Endothelial cell (in vitro differentiated cells): ENCODE results near the gene STK40. TPM values are rescaled to one million over a fixed set of nuclear protein-coding genes. Genes with fewer than 3 reads are reported as not detected.
A peak's percentile ranks its signal among the peaks of the same experiment; 100 is the strongest.

Experiments
- DNase-seq: peaks from one replicate; pipeline ENCODE4 v3.0.0; 2021; ENCODE audit warnings: low spot score
- H3K27ac Mint-ChIP-seq: one replicate; pipeline ENCODE4 v1.8.0; 2021; ENCODE audit warnings: mixed read lengths, inconsistent platforms; ENCODE audit not compliant: unreplicated experiment
- H3K27me3 Mint-ChIP-seq: one replicate; pipeline ENCODE4 v1.8.0; 2021; ENCODE audit warnings: mild to moderate bottlenecking, moderate library complexity, mixed read lengths, inconsistent platforms; ENCODE audit not compliant: unreplicated experiment
- H3K36me3 Mint-ChIP-seq: one replicate; pipeline ENCODE4 v1.8.0; 2021; ENCODE audit warnings: mild to moderate bottlenecking, low read depth, mixed read lengths, inconsistent platforms; ENCODE audit not compliant: unreplicated experiment
- H3K4me1 Mint-ChIP-seq: one replicate; pipeline ENCODE4 v1.8.0; 2021; ENCODE audit warnings: mild to moderate bottlenecking, mixed read lengths, inconsistent platforms; ENCODE audit not compliant: unreplicated experiment
- H3K4me3 Mint-ChIP-seq: one replicate; pipeline ENCODE4 v1.8.0; 2021; ENCODE audit warnings: mild to moderate bottlenecking, mixed read lengths, inconsistent platforms; ENCODE audit not compliant: unreplicated experiment
- H3K9me3 Mint-ChIP-seq: one replicate; pipeline ENCODE4 v1.8.0; 2021; ENCODE audit warnings: mixed read lengths, inconsistent platforms; ENCODE audit not compliant: unreplicated experiment
- CTCF ChIP-seq: fragments of 200-600 bp; sonication (generic); IDR thresholded peaks from one replicate; pipeline ENCODE4 v1.5.0; 2021; ENCODE audit warnings: antibody characterized with exemption; ENCODE audit not compliant: unreplicated experiment
- total RNA-seq: library from RNA; stranded (reverse); fragmentation: NEBNext Ultra II Directional; extraction: Animal tissue kit (Norgen Biotek cat#: 25700); gene quantifications from one replicate; pipeline ENCODE4 v1.2.1, GENCODE V29; 2021; ENCODE audit not compliant: unreplicated experiment

The STK40 gene
- total RNA-seq, 1 donor from 2014 or later, result 37.3 TPM

DNA sequence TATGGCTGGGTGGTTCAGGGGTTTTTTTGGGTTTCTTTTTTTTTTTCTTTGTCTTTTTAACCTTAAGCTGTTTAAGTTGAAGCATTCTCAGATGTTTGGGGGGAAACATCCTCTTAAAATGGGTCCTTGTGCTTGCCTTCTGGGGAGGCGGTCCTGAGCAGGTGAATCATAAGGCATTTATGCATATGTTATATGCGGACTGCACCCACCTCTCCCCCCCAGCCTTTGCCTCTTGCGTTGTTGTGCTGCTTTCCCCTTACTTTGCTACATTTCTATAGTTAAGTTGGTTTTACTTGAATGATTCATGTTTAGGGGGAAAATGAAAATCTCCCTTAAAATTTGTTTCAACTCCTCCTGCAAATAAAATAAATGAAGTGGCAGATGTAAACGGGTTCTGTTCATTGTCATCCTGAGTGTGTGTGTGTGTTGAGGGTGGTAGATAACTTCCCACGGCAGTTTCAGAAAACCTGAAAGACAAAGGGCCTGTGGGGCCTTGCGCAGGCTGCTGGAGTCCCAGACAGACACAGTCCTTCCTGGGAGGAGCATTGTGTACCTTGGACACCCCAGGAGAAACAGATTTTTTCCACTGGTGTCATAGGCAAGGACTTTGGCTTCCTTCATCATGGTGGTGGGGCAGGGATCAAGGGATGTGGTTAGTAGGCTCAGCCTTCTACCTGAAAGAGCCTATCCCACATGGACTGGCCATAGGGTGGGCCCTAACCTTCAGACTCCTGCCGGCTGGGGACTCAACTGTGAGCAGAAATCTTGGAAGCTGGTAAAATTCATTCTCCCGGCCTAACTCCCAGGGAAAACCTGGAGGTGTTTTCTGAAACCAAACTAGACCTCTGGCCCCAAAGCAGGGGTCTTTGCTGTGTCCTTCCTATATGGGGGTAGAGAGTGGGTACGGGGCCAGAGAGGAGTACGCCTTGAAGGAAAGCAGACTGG, 80.5 kb downstream of the STK40 start:
- H3K4me1 Mint-ChIP-seq, result peaks cover 12% of the 10 kb centered on the region
- no peak for DNase-seq
- peak overlapping the region; percentile 79 for H3K4me3 Mint-ChIP-seq
- H3K9me3 Mint-ChIP-seq, result no peaks in the 10 kb centered on the region
- peaks cover 11% of the 10 kb centered on the region for H3K27me3 Mint-ChIP-seq
- peaks cover 32% of the 10 kb centered on the region for H3K36me3 Mint-ChIP-seq
- no peak for TF ChIP-seq CTCF
- no peak overlapping the region for H3K27ac Mint-ChIP-seq

DNA sequence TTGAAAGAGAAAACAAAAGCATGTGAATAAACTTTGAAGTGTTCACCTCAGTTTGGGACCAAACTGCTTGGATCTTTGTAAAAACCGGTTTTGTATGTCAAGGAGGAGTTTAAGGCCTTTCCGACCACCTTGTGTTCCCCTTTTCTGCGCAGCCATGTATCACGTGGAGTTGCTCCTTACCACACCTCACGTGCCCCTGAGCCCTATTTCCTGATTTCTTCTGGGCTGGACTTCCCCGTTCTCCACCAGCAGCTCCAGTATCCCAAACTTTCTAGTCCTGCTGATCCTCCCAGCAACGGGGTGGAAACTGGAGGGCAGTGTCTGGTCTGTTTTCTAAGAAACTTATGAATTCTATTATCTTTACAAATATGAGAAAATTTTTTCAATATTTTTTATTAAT, 81.2 kb downstream of the STK40 start:
- H3K27ac Mint-ChIP-seq, result no peak overlapping the region
- no peaks in the 10 kb centered on the region for H3K9me3 Mint-ChIP-seq
- no peak for DNase-seq
- H3K27me3 Mint-ChIP-seq, result peaks cover 11% of the 10 kb centered on the region
- no peak for TF ChIP-seq CTCF
- no peak overlapping the region for H3K4me3 Mint-ChIP-seq
- peaks cover 15% of the 10 kb centered on the region for H3K4me1 Mint-ChIP-seq
- H3K36me3 Mint-ChIP-seq, result peaks cover 35% of the 10 kb centered on the region

GRCh38 chr1:36303650-36304360, 81.9 kb downstream of the STK40 start:
- Mint-ChIP-seq H3K27me3 (peaks cover 11% of the 10 kb centered on the region), H3K9me3 (no peaks in the 10 kb centered on the region), H3K4me3 (peak overlapping the region; percentile 29), H3K27ac (no peak overlapping the region), H3K36me3 (peaks cover 33% of the 10 kb centered on the region), H3K4me1 (peaks cover 15% of the 10 kb centered on the region)
- no peak for TF ChIP-seq CTCF
- DNase-seq, result no peak

- no peak overlapping the region for H3K27ac Mint-ChIP-seq
- H3K36me3 Mint-ChIP-seq, result peaks cover 33% of the 10 kb centered on the region
- no peak for DNase-seq
Measured at GRCh38 chr1:36303244-36303643, 82.5 kb downstream of the STK40 start.

More at GRCh38 chr1:36303244-36303643, 82.5 kb downstream of the STK40 start:
- Mint-ChIP-seq H3K4me3 (peak overlapping the region; percentile 29), H3K9me3 (no peaks in the 10 kb centered on the region), H3K27me3 (peaks cover 11% of the 10 kb centered on the region), H3K4me1 (peaks cover 15% of the 10 kb centered on the region)
- no peak for TF ChIP-seq CTCF
